OCI-LY7 (cell line): ENCODE measurements around the gene BLMH. TPM values are rescaled to one million over a fixed set of nuclear protein-coding genes. Genes with fewer than 3 reads are reported as not detected.

ENCODE experiments used
- BruUV-seq: library from RNA; stranded (reverse); fragments of 400-500 nt; replicated peaks from 2 replicates; lab custom pipeline; 2021; lab: Mats Ljungman, UMichigan
- CTCF ChIA-PET: fragments of 300-600 bp; sonication (Branson Sonifier 250); formaldehyde crosslinking; loops from one replicate; lab custom pipeline; 2022; ENCODE audit warnings: antibody characterized with exemption; ENCODE audit not compliant: unreplicated experiment; lab: Charles Lee
- POLR2A ChIA-PET: fragments of 300-600 bp; sonication (Branson Sonifier 250); formaldehyde crosslinking; loops from one replicate; lab custom pipeline; 2022; ENCODE audit warnings: antibody characterized with exemption; lab: Charles Lee
- DNase-seq: peaks from one replicate; pipeline ENCODE4 v3.0.0-alpha.2; 2015; ENCODE audit warnings: low spot score
- H2AFZ ChIP-seq: fragments of 200-600 bp; sonication (generic), shearing (Covaris generic); 2 replicates; pipeline ENCODE4 v1.6.1; 2014; ENCODE audit warnings: mild to moderate bottlenecking, antibody characterized with exemption, low read length, moderate library complexity
- H3K27ac ChIP-seq: fragments of 200-600 bp; sonication (generic); 2 replicates; pipeline ENCODE4 v1.5.1; 2014; ENCODE audit warnings: mixed run types, low read depth, mild to moderate bottlenecking, moderate library complexity, low read length, inconsistent platforms; ENCODE audit not compliant: poor library complexity, severe bottlenecking
- H3K36me3 ChIP-seq: fragments of 200-600 bp; sonication (generic); 2 replicates; pipeline ENCODE4 v1.6.1; 2014; ENCODE audit warnings: mild to moderate bottlenecking, antibody characterized with exemption, low read length, moderate library complexity, mixed read lengths; ENCODE audit not compliant: insufficient read depth
- H3K4me1 ChIP-seq: fragments of 200-600 bp; sonication (generic); 2 replicates; pipeline ENCODE4 v1.5.1; 2014; ENCODE audit warnings: mild to moderate bottlenecking, low read length; ENCODE audit not compliant: insufficient read depth, poor library complexity, severe bottlenecking
- H3K4me2 ChIP-seq: fragments of 200-600 bp; sonication (generic); 2 replicates; pipeline ENCODE4 v1.6.1; 2014; ENCODE audit warnings: mild to moderate bottlenecking, low read length
- H3K4me3 ChIP-seq: fragments of 200-600 bp; sonication (generic); 2 replicates; pipeline ENCODE4 v1.5.1; 2014; ENCODE audit warnings: mild to moderate bottlenecking, low read depth, low read length; ENCODE audit not compliant: poor library complexity, severe bottlenecking
- H3K79me2 ChIP-seq: fragments of 200-600 bp; sonication (generic); 2 replicates; pipeline ENCODE4 v1.6.1; 2016; ENCODE audit warnings: low read depth, mild to moderate bottlenecking, low read length, moderate library complexity, mixed read lengths; ENCODE audit not compliant: insufficient read depth
- H3K9me2 ChIP-seq: fragments of 200-600 bp; sonication (generic); 2 replicates; pipeline ENCODE4 v1.6.1; 2016; ENCODE audit warnings: mild to moderate bottlenecking, low read length, mixed read lengths; ENCODE audit not compliant: insufficient read depth
- H3K9me3 ChIP-seq: fragments of 200-600 bp; sonication (generic); 2 replicates; pipeline ENCODE4 v1.6.1; 2014; ENCODE audit warnings: mild to moderate bottlenecking, mixed run types, low read length, mixed read lengths
- H4K20me1 ChIP-seq: fragments of 200-600 bp; sonication (generic); 2 replicates; pipeline ENCODE4 v1.6.1; 2014; ENCODE audit warnings: mild to moderate bottlenecking, antibody characterized with exemption, low read length, moderate library complexity, mixed read lengths; ENCODE audit not compliant: insufficient read depth
- EZH2phosphoT487 ChIP-seq: fragments of 200-600 bp; sonication (generic); IDR thresholded peaks from 2 replicates; pipeline ENCODE4 v1.6.1; 2018; ENCODE audit warnings: low read depth, borderline replicate concordance, mild to moderate bottlenecking, mixed run types, antibody characterized with exemption, low read length, moderate library complexity, mixed read lengths
- intact Hi-C: fragments of 100-400 bp; cut with micrococcal nuclease; formaldehyde crosslinking; loops from one replicate; pipeline ENCODE4 v1.10.0; 2022; ENCODE audit not compliant: unreplicated experiment
- total RNA-seq, 2 experiments: library from RNA; depleted of rRNA in 1 of 2; stranded (reverse); fragments of >200 nt in 1 of 2; shearing (Covaris generic) in 1 of 2; gene quantifications; 2 replicates each; pipeline ENCODE4 v1.2.3, GENCODE V29; 2014 to 2022
- TF ChIP-seq, protein P1 (sequence below): fragments of 200-600 bp; sonication (generic); conservative IDR thresholded peaks from 2 replicates; pipeline ENCODE4 v1.5.1; 2014; ENCODE audit warnings: mild to moderate bottlenecking, antibody characterized with exemption, low read length, moderate library complexity, mixed read lengths

BLMH gene
- total RNA-seq, 2 experiments from 2014 or later, result 35.0 to 65.7 TPM

DNA sequence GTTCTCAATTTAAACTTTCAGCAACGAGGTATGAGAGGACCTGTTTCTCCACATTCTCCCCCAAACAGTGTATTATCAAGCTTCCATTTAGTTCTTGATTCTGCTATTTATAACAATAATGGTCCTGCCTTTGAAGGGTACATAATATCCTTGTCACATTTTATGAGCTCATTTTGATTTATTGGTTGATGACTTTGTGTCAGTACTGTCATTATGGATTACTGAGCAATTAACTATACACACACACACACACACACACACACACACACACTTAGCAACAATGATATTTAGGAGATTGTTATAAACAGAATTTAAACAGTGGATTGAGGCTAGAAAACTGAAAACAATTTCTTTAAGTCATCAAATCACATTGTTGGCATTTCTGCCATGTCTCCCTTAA is 35.1 kb upstream of the BLMH start:
- DNase-seq, result no peak
- no peak overlapping the region for H3K27ac ChIP-seq
- H3K36me3 ChIP-seq, result no peaks in the 10 kb centered on the region
- no peak overlapping the region for H3K4me2 ChIP-seq
- no peaks in the 10 kb centered on the region for H3K9me3 ChIP-seq
- no peak overlapping the region for H3K4me3 ChIP-seq
- no peaks in the 10 kb centered on the region for H3K79me2 ChIP-seq
- ChIA-PET POLR2A (interaction anchor here (0.6 to 1.8 kb wide), 6 partner anchors 8 to 556 kb away, joined by 3 to 11 read pairs (median 3); no protein-coding TSS in a partner anchor), CTCF (interaction anchor here (1.4 kb wide), 1 partner anchor 9 kb away, joined by 4 read pairs; no protein-coding TSS in a partner anchor)
- BruUV-seq, result no TSS peak
- H3K4me1 ChIP-seq, result peaks cover 55% of the 10 kb centered on the region
- H3K9me2 ChIP-seq, result no peaks in the 10 kb centered on the region
- no peaks in the 10 kb centered on the region for H4K20me1 ChIP-seq
- intact Hi-C loops, result no loop called here
- H2AFZ ChIP-seq, result peak overlapping the region; percentile 79; the same call in 1 of the 2 replicates
- TF ChIP-seq, protein P1, sequence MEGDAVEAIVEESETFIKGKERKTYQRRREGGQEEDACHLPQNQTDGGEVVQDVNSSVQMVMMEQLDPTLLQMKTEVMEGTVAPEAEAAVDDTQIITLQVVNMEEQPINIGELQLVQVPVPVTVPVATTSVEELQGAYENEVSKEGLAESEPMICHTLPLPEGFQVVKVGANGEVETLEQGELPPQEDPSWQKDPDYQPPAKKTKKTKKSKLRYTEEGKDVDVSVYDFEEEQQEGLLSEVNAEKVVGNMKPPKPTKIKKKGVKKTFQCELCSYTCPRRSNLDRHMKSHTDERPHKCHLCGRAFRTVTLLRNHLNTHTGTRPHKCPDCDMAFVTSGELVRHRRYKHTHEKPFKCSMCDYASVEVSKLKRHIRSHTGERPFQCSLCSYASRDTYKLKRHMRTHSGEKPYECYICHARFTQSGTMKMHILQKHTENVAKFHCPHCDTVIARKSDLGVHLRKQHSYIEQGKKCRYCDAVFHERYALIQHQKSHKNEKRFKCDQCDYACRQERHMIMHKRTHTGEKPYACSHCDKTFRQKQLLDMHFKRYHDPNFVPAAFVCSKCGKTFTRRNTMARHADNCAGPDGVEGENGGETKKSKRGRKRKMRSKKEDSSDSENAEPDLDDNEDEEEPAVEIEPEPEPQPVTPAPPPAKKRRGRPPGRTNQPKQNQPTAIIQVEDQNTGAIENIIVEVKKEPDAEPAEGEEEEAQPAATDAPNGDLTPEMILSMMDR, result no peak
- no peak for TF ChIP-seq EZH2phosphoT487

DNA sequence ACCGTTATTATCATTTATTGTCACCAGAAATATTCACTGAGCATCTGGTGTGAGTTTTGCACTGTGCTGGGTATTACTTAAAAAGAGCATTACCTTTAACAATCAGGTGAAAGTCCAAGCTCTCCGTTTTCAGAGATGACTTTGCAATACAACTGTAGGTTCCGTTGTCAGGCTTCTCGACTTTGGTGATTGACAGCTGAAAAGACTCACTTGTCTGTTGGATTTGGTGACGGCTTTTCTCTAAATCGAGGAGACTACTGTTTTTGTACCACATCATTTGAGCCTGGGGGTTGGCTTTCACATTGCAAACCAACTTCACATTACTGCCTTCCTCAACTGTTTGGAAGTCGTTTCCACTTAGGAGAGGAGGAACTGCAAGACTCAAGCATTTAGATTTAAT is 33.0 kb upstream of the BLMH start:
- ChIA-PET CTCF (no interaction called here), POLR2A (interaction anchor here (0.6 kb wide), 2 partner anchors 12 to 50 kb away, joined by 4 to 10 read pairs; no protein-coding TSS in a partner anchor)
- Histone ChIP-seq H3K27ac (peak overlapping the region; percentile 96), H3K9me2 (no peaks in the 10 kb centered on the region), H3K79me2 (no peaks in the 10 kb centered on the region), H3K9me3 (no peaks in the 10 kb centered on the region), H3K4me1 (peaks cover 64% of the 10 kb centered on the region), H2AFZ (peak overlapping the region; percentile 79; the same call in 1 of the 2 replicates), H3K4me3 (no peak overlapping the region), H4K20me1 (no peaks in the 10 kb centered on the region), H3K4me2 (peak overlapping the region; percentile 74), H3K36me3 (no peaks in the 10 kb centered on the region)
- TF ChIP-seq, protein P1, result no peak
- TF ChIP-seq EZH2phosphoT487, result no peak
- DNase-seq, result no peak
- intact Hi-C loops, result no loop called here
- no TSS peak for BruUV-seq

DNA sequence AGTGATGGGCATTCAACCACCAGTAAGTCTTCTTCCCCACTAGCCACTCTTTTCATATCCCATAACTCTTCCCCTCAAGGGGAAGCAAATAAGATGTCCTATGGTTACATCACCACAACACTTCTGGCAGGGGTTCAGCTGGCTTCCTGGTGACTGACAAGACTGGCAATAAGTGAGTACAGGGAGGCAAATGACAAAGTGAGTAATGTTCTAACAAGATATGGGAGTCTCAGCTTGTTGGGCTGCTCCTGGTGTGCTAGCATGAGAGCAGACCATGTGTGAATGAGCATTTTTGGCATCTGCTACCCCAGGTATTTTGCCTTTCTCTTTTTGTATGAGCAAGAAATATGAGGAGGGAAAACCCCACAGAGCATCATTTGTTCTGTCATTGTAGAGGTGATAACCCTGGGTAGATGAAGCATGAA is 32.2 kb upstream of the BLMH start:
- Histone ChIP-seq H3K36me3 (no peaks in the 10 kb centered on the region), H3K4me3 (peak overlapping the region; percentile 63), H2AFZ (peak overlapping the region; percentile 41; the same call in 1 of the 2 replicates), H3K27ac (peak overlapping the region; percentile 96), H3K4me1 (peaks cover 64% of the 10 kb centered on the region), H3K9me3 (no peaks in the 10 kb centered on the region), H3K79me2 (no peaks in the 10 kb centered on the region), H4K20me1 (no peaks in the 10 kb centered on the region), H3K9me2 (no peaks in the 10 kb centered on the region), H3K4me2 (peak overlapping the region; percentile 74)
- POLR2A ChIA-PET, result interaction anchor here (0.5 to 1.7 kb wide), 4 partner anchors 10 to 979 kb away, joined by 3 to 10 read pairs (median 4); partner anchors contain the start of gene TMIGD1
- TF ChIP-seq, protein P1, result no peak
- TF ChIP-seq EZH2phosphoT487, result no peak
- TSS peak; percentile 88 for BruUV-seq
- peak; percentile 55 for DNase-seq
- intact Hi-C loops, result no loop called here
- CTCF ChIA-PET, result interaction anchor here (1.0 kb wide), 2 partner anchors 12 to 219 kb away, joined by 3 to 6 read pairs; no protein-coding TSS in a partner anchor
